GM12875 (cell line): ENCODE data around the gene ADAM10.
"Not testable (repeated sequence)": the region's sequence is repeated elsewhere in the genome, so short reads cannot be mapped to it uniquely, and the experiment has no call there.

ENCODE experiments used
- H3K4me3 ChIP-seq: one replicate; pipeline ENCODE4 v1.5.1; 2011; ENCODE audit warnings: low read depth, low read length, control low read depth
- CTCF ChIP-seq: IDR thresholded peaks from 2 replicates; pipeline ENCODE4 v1.5.1; 2011; ENCODE audit warnings: low read depth, mild to moderate bottlenecking, control low read depth, inconsistent platforms, low read length, moderate library complexity, borderline replicate concordance; ENCODE audit not compliant: insufficient read depth

Gene ADAM10

DNA sequence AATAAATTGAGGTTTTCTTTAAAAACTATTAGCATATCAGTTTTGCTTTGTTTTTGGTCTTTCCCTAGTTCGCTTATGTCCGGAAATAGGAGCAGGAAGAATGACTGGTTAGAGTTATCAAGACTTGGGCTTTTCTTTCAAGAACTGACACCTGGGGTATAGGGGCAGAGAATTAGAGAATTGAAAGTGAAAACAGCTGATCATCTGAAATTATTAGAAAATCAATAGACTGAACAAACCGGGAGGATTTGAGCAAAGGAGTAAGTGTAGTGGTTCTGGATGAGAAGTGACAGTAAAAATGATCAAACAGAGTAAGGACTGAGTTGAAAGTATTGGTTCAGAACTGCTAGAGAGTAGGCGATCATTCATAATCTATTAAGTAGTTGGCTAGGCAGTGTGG lies 27.6 kb upstream of the ADAM10 start:
- TF ChIP-seq CTCF = no peak
- H3K4me3 ChIP-seq = no peak overlapping the region

GRCh38 chr15:58775402-58775801 lies 25.9 kb upstream of the ADAM10 start:
- TF ChIP-seq CTCF = no peak
- H3K4me3 ChIP-seq = no peak overlapping the region

- no peak for TF ChIP-seq CTCF
- no peak overlapping the region for H3K4me3 ChIP-seq
These were observed 23.5 kb upstream of the ADAM10 start for GRCh38 chr15:58773024-58773423.

DNA sequence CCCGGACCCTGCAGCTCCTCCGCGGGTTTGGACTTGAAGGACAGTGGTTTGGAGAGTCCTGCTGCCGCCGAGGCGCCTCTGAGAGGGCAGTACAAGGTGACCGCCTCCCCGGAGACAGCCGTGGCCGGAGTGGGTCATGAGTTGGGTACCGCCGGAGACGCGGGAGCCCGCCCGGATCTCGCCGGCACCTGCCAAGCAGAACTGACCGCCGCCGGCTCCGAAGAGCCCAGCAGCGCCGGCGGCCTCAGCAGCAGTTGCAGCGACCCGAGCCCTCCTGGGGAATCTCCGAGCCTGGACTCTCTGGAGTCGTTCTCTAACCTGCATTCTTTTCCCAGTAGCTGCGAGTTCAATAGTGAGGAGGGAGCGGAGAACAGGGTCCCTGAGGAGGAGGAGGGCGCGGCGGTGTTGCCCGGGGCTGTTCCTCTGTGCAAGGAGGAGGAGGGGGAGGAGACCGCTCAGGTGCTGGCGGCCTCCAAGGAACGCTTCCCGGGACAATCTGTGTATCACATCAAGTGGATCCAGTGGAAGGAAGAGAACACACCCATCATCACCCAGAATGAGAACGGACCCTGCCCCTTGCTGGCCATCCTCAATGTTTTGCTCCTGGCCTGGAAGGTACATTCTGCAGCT lies 22.2 kb upstream of the ADAM10 start:
- peak overlapping the region; percentile 99 for H3K4me3 ChIP-seq
- TF ChIP-seq CTCF = no peak

DNA sequence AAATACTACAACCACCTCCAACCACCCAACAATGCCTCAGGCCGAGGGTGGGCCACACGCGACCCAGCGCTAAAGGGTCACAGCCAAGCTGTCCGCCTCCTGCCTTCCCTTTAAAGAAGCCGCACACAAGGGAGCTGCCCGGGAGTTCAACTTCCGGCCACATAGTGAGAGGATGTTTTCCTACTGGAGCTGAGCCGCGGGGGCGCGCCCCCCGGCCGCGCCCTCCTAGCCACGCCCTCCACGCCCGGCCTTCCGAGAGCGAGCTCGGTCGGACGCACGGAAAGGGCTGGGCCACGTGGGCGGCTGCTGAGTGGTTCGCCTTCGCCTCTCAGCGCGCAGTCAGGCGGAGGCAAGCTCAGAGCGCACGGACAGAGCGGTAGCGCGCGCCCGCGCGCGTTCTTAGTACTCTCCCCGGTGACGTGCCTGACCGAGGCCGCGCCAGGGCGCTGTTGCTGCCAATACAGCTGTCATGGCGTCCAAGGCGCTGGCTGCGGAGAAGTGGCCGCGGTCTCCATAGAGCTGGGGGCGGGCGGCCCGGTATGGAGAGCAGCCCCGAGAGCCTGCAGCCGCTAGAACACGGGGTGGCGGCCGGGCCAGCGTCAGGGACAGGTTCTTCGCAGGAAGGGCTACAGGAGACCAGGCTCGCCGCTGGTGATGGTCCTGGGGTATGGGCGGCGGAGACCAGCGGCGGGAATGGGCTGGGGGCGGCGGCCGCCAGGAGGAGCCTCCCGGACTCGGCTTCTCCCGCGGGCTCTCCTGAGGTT lies 21.5 kb upstream of the ADAM10 start, which contains the start of gene MINDY2:
Gene MINDY2 (plus strand): TSS at position 446 of the 764 bp plus-strand sequence. CDS start 94 bp downstream, at position 540.
- H3K4me3 ChIP-seq = peak within 1 kb of the TSS; percentile 99
- TF ChIP-seq CTCF = peak; percentile 56

- TF ChIP-seq CTCF = peak; percentile 27; the same call in 1 of the 2 replicates
- peak overlapping the region; percentile 99 for H3K4me3 ChIP-seq
These were observed 21.0 kb upstream of the ADAM10 start for GRCh38 chr15:58770519-58770856.

GRCh38 chr15:58768601-58769004 lies 19.1 kb upstream of the ADAM10 start:
- H3K4me3 ChIP-seq = not testable (repeated sequence)
